Measurements from ENCODE around the gene ME1.
A peak's percentile ranks its signal among the peaks of the same experiment; 100 is the strongest.
"Not testable (repeated sequence)": the region's sequence is repeated elsewhere in the genome, so short reads cannot be mapped to it uniquely, and the experiment has no call there.

Gene ME1

GRCh38 chr6:83430611-83431544 lies at the start of gene ME1:
Gene ME1 (minus strand): TSS chr6:83431051. CDS start chr6:83430954, 97 bp downstream.
- ATAC-seq (peak; percentile 79), DNase-seq (peak in 1 of 2 donors; percentile 10)
- Mint-ChIP-seq H3K9me3 (peaks cover 0 to 6% of the 10 kb centered on the region in 2 donors), H3K4me3 (peak within 1 kb of the TSS in 1 of 2 donors; percentile 52), H3K27me3 (peaks cover 29% of the 10 kb centered on the region), H3K27ac (no peak within 1 kb of the TSS), H3K4me1 (peaks cover 6% of the 10 kb centered on the region)

- DNase-seq (no peak), ATAC-seq (no peak)
- Mint-ChIP-seq H3K27ac (no peak overlapping the region), H3K4me1 (no peaks in the 10 kb centered on the region), H3K4me3 (no peak overlapping the region), H3K27me3 (peaks cover 9% of the 10 kb centered on the region), H3K9me3 (no peaks in the 10 kb centered on the region)
Observed at GRCh38 chr6:83480470-83480869, 49.6 kb upstream of the ME1 start.

- Mint-ChIP-seq H3K27ac (no peak overlapping the region), H3K4me3 (no peak overlapping the region), H3K9me3 (no peaks in the 10 kb centered on the region), H3K27me3 (peaks cover 9% of the 10 kb centered on the region), H3K4me1 (no peaks in the 10 kb centered on the region)
- ATAC-seq (no peak), DNase-seq (no peak)
Observed at GRCh38 chr6:83479389-83479788, 48.5 kb upstream of the ME1 start.

GRCh38 chr6:83476971-83477370 lies 46.1 kb upstream of the ME1 start:
- Mint-ChIP-seq H3K4me3 (no peak overlapping the region), H3K4me1 (no peaks in the 10 kb centered on the region), H3K27ac (no peak overlapping the region), H3K9me3 (no peaks in the 10 kb centered on the region), H3K27me3 (peaks cover 17% of the 10 kb centered on the region)
- DNase-seq (no peak), ATAC-seq (no peak)

GRCh38 chr6:83474309-83474708 lies 43.5 kb upstream of the ME1 start:
- H3K4me1 Mint-ChIP-seq: no peaks in the 10 kb centered on the region
- DNase-seq (no peak), ATAC-seq (no peak)
- peaks cover 12% of the 10 kb centered on the region for H3K27me3 Mint-ChIP-seq
- H3K4me3 Mint-ChIP-seq: no peak overlapping the region
- H3K9me3 Mint-ChIP-seq: no peaks in the 10 kb centered on the region
- no peak overlapping the region for H3K27ac Mint-ChIP-seq

- Mint-ChIP-seq H3K4me3 (no peak overlapping the region), H3K4me1 (no peaks in the 10 kb centered on the region)
- no peak for ATAC-seq
Observed at GRCh38 chr6:83472767-83473166, 41.9 kb upstream of the ME1 start.

GRCh38 chr6:83470587-83470986 lies 39.7 kb upstream of the ME1 start:
- H3K4me3 Mint-ChIP-seq: no peak overlapping the region
- H3K27ac Mint-ChIP-seq: no peak overlapping the region
- H3K4me1 Mint-ChIP-seq: no peaks in the 10 kb centered on the region
- H3K27me3 Mint-ChIP-seq: peaks cover 12% of the 10 kb centered on the region
- no peak for ATAC-seq
- no peak for DNase-seq
- no peaks in the 10 kb centered on the region for H3K9me3 Mint-ChIP-seq

More at GRCh38 chr6:83472767-83473166, 41.9 kb upstream of the ME1 start:
- Mint-ChIP-seq H3K9me3 (no peaks in the 10 kb centered on the region), H3K27ac (no peak overlapping the region), H3K27me3 (peaks cover 12% of the 10 kb centered on the region)
- no peak for DNase-seq

- no peak overlapping the region for H3K27ac Mint-ChIP-seq
- no peaks in the 10 kb centered on the region for H3K4me1 Mint-ChIP-seq
- ATAC-seq: no peak
- no peak for DNase-seq
- peaks cover 12% of the 10 kb centered on the region for H3K27me3 Mint-ChIP-seq
- H3K9me3 Mint-ChIP-seq: no peaks in the 10 kb centered on the region
- H3K4me3 Mint-ChIP-seq: no peak overlapping the region
Observed at GRCh38 chr6:83470001-83470400, 39.1 kb upstream of the ME1 start.

- Mint-ChIP-seq H3K4me1 (no peaks in the 10 kb centered on the region), H3K27me3 (peaks cover 11% of the 10 kb centered on the region), H3K9me3 (no peaks in the 10 kb centered on the region), H3K4me3 (no peak overlapping the region), H3K27ac (no peak overlapping the region)
- no peak for ATAC-seq
- no peak for DNase-seq
Observed at GRCh38 chr6:83467620-83468036, 36.8 kb upstream of the ME1 start.

- Mint-ChIP-seq H3K9me3 (no peaks in the 10 kb centered on the region), H3K4me3 (no peak overlapping the region), H3K27ac (no peak overlapping the region), H3K27me3 (no peaks in the 10 kb centered on the region), H3K4me1 (no peaks in the 10 kb centered on the region)
- ATAC-seq: no peak
- no peak for DNase-seq
Observed at GRCh38 chr6:83466328-83466727, 35.5 kb upstream of the ME1 start.

- Mint-ChIP-seq H3K27ac (no peak overlapping the region), H3K9me3 (no peaks in the 10 kb centered on the region), H3K4me1 (no peaks in the 10 kb centered on the region), H3K4me3 (no peak overlapping the region), H3K27me3 (no peaks in the 10 kb centered on the region)
- no peak for ATAC-seq
- no peak for DNase-seq
Observed at GRCh38 chr6:83464381-83465140, 33.7 kb upstream of the ME1 start.

GRCh38 chr6:83463886-83464285 lies 33.0 kb upstream of the ME1 start:
- Mint-ChIP-seq H3K27me3 (no peaks in the 10 kb centered on the region), H3K9me3 (no peaks in the 10 kb centered on the region), H3K27ac (no peak overlapping the region), H3K4me3 (no peak overlapping the region), H3K4me1 (no peaks in the 10 kb centered on the region)
- DNase-seq (no peak), ATAC-seq (no peak)

- Mint-ChIP-seq H3K9me3 (no peaks in the 10 kb centered on the region), H3K27ac (no peak overlapping the region), H3K4me1 (no peaks in the 10 kb centered on the region), H3K4me3 (no peak overlapping the region), H3K27me3 (no peaks in the 10 kb centered on the region)
- ATAC-seq (no peak), DNase-seq (no peak)
Observed at GRCh38 chr6:83462524-83462923, 31.7 kb upstream of the ME1 start.

GRCh38 chr6:83461438-83461837 lies 30.6 kb upstream of the ME1 start:
- no peaks in the 10 kb centered on the region for H3K27me3 Mint-ChIP-seq
- no peak overlapping the region for H3K4me3 Mint-ChIP-seq
- DNase-seq (no peak), ATAC-seq (no peak)
- H3K27ac Mint-ChIP-seq: no peak overlapping the region
- H3K9me3 Mint-ChIP-seq: no peaks in the 10 kb centered on the region
- no peaks in the 10 kb centered on the region for H3K4me1 Mint-ChIP-seq

- Mint-ChIP-seq H3K4me3 (no peak overlapping the region), H3K9me3 (no peaks in the 10 kb centered on the region)
Observed at GRCh38 chr6:83459663-83460062, 28.8 kb upstream of the ME1 start.

GRCh38 chr6:83450015-83450414 lies 19.2 kb upstream of the ME1 start:
- not testable (repeated sequence) for H3K27ac Mint-ChIP-seq, DNase-seq, H3K27me3 Mint-ChIP-seq, H3K9me3 Mint-ChIP-seq, ATAC-seq, H3K4me3 Mint-ChIP-seq, H3K4me1 Mint-ChIP-seq

More at GRCh38 chr6:83459663-83460062, 28.8 kb upstream of the ME1 start:
- DNase-seq (no peak), ATAC-seq (no peak)
- H3K27me3 Mint-ChIP-seq: no peaks in the 10 kb centered on the region
- peak overlapping the region in 1 of 2 donors; percentile 20 for H3K27ac Mint-ChIP-seq
- H3K4me1 Mint-ChIP-seq: no peaks in the 10 kb centered on the region
